Frontal cortex (tissue), 4 donors: ENCODE results near the gene MAEA. TPM values are rescaled to one million over a fixed set of nuclear protein-coding genes. Genes with fewer than 3 reads are reported as not detected.
A peak's percentile ranks its signal among the peaks of the same experiment; 100 is the strongest.

ENCODE experiments used
- DNase-seq, 2 donors: peaks; one replicate each; pipeline ENCODE4 v3.0.0; 2012; ENCODE audit warnings: low spot score in 2 of 2
- FAIRE-seq: peaks from 2 replicates; lab custom pipeline; 2012; peaks lifted over from hg19 to GRCh38; lab: Jason Lieb, UNC
- total RNA-seq: library from RNA; depleted of rRNA; stranded (reverse); fragments of >200 nt; gene quantifications from one replicate; pipeline ENCODE4 v1.2.3, GENCODE V29; 2014
- donor health status: control.
- donor health status: control.
- donor health status: control.

Gene MAEA
- total RNA-seq, 1 donor from 2014 or later: 31.4 TPM

GRCh38 chr4:1297456-1298325 is 8.0 kb downstream of the MAEA start:
- DNase-seq (no peak), FAIRE-seq (no peak)

DNA sequence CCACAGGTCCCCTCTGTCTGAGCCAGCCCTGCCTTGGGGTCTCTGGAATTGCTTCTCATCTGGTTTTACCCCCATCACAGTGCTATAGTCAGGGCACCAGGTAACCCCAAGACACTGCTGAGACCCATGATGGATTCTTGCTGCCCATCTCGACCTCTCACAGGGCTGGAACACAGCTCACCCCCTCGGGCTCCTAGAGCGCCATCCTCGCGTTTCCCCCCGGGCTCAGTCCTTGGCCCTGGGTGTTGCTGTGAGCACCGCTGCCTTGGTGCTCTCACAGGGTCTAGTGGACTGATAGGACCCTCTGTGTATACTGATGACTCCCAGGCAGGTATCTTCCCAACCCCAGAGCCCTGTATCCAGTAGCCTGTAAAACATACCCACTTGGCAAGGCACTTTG is 8.8 kb downstream of the MAEA start:
- no peak for FAIRE-seq
- no peak for DNase-seq

- FAIRE-seq (no peak), DNase-seq (no peak)
These were observed 9.7 kb downstream of the MAEA start for GRCh38 chr4:1299301-1299860.

- FAIRE-seq (no peak), DNase-seq (peak in 1 of 2 donors; percentile 72)
These were observed 11.1 kb downstream of the MAEA start for GRCh38 chr4:1300466-1301455.

GRCh38 chr4:1302159-1302558 is 12.5 kb downstream of the MAEA start:
- DNase-seq: no peak
- FAIRE-seq: no peak

DNA sequence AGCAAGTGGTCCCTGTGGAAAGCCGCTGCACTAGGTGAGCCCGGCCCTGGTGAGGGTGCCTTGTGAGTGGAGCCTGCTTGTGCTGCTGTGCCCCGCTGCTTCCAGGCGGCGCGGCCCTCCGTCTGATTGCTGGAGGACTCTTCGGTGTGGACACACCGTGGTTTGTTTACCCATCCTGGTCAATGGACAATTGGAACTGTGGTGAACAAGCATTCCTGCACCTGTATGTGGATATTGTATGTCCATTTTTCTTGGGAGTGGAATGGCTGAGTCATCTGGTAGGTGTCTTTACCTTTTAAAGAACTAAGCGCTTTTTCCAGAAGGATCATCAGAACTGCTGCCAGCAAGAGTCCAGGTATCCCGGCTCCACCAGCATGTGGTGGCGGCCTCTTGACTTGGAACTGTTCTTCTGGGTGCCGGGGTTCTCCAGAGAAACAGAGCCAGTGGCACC is 15.6 kb downstream of the MAEA start:
- no peak for FAIRE-seq
- DNase-seq: no peak

DNA sequence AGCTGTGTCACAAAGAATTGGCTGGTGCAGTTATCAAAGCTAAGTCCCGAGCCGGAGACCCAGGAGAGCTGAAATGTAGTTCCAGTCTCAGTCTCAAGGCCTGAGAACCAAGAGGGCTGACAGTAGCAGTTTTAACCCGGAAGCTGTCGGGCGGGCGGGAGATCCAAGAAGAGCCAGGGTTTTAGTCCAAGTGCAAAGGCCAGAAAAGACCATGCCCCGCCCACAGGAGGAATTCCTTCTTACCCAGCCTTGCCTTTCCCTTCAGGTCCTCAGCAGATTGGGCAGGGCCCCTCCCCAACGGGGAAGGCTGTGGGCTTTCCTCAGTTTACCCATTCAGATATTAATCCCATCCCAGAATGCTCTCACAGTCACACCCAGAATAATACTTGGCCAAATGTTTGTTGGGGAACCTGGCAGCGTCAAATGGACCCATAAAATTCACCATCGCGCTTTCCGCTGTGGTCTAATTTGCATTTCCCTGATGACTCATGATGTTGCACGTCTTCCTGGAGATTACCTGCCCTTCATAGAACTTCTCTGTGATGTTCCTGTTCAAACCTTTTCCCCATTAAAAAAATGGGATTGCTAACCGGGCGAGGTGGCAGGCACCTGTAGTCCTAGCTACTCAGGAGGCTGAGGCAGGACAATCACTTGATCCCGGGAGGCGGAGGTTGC is 16.2 kb downstream of the MAEA start:
- DNase-seq (no peak), FAIRE-seq (no peak)

DNA sequence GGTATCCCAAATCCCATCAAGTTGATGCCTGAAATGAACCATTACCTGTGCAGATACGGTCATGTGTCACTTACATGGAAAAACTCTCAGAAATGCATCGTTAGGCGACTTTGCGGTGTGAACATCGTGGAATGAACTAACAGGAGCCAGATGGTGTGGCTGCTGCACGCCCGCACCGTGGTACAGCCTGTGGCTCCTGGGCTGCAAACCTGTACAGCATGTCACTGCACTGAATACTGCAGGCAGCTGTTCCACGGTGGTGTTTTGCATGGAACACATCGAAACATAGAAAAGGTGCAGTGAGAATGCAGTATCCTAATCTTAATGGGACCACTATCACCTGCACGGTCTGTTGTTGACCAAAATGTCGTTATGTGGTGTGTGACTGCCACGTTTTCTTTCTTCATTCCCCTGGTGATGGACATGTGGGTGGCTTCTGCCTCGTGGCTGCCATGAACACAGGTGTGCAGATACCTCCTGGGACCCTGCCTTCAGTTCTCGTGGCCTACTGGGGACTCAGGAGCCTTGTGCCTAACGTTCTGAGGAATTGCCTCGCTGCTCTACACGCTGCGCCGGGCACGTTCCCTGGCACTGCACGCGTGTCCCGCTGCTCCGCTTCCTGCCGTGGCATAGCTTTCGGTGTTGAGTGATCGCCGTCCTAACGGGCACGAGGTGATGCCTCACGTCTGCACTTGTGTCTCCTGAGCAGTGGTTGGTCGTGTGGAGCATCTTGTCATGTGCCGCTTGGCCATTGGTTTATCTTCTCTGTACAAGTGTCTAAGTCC is 18.5 kb downstream of the MAEA start:
- FAIRE-seq (no peak), DNase-seq (no peak)

DNA sequence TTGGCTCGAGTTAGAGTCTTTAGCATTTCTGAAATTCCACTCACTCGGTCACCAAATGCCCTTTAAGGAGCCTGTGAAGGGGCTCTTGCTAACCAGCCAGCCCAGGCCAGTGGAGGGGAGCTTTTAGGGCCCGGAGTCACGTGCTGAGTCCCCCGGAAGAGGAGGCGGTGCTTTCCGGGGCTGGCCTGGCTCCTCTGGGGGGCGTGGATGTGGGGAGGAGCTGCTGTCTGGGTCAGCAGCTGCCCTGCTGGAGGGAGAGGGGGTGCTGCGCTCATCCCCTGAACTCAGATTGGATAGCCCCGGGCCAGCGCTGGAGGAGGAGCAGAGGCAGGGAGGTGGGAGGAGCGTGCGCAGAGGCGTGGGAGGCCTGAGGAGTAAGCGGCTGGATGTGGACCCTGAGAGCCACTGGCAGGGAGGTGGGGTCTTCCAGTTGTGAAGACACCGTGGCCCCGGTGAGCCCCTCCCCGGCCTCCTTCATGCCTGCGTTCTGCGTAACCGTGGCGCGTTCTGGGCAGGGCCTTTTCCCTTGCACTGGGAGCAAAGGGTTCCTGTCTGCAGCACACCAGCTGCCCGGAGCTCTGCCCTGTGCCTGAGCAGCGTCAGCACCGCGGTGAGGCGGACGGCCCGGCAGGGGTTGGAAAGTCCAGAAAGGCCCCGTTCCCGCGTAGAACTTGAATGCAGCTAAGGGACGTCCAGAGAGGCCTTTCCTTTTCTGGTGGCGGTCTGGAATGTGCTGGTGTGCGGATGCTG is 19.7 kb downstream of the MAEA start:
- DNase-seq (peak; percentile 96 to 98), FAIRE-seq (no peak)

- DNase-seq: no peak
- no peak for FAIRE-seq
These were observed 20.5 kb downstream of the MAEA start for GRCh38 chr4:1310031-1310795.

DNA sequence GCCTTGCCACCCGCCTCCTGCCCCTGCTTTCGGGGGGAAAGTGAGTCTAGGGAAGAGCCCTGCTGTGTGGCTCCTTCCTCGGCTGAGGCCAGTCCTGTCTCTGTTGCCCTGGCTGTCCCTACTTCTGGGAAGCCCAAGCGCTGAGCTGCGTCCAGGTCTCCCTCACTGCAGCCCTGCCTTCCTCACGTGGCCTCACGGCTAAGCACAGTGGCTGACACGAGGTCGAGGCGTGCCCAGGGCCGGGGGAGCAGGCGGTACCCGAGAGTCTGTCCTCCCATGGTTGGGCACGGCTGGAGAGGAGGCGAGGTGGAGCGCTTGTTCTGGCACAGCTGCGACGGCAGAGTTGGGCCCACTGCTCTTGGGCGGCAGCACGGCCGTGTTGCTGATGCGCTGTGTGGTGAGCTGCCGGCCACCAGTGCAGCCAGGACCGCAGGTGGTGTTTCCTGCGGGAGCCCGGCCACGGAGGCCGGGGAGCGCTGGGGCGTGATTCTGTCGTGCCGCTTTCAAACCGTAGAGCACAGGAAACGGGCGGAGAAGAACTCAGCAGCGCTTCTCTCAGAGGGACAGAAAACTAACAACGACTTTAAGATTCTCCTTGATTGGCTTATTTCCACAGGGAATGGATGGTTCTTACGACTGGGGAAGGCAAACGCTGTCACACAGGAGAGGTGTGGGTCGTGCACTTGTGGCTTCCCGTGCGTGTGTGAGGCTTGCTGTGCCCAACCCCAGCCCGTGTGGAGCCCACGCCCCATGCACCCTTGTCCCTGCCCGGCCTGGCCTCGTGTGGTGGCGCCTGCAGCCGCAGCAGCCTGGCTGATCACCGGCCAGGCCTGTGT is 21.3 kb downstream of the MAEA start:
- FAIRE-seq (no peak), DNase-seq (no peak)

GRCh38 chr4:1312821-1313640 is 23.3 kb downstream of the MAEA start:
- FAIRE-seq (no peak), DNase-seq (no peak)

GRCh38 chr4:1315306-1315705 is 25.6 kb downstream of the MAEA start:
- FAIRE-seq (no peak), DNase-seq (no peak)

GRCh38 chr4:1315836-1316536 is 26.3 kb downstream of the MAEA start:
- no peak for FAIRE-seq
- no peak for DNase-seq

- FAIRE-seq: no peak
These were observed 27.0 kb downstream of the MAEA start for GRCh38 chr4:1316537-1317168.

More at GRCh38 chr4:1316537-1317168, 27.0 kb downstream of the MAEA start:
- no peak for DNase-seq
